ENCODE results near the gene GNB5. TPM values are rescaled to one million over a fixed set of nuclear protein-coding genes. Genes with fewer than 3 reads are reported as not detected.

The GNB5 gene
- total RNA-seq, 1 donor from 2014 or later, result 64.2 TPM

- intact Hi-C loops (cut with micrococcal nuclease), result loop anchor here (1.0 to 5.0 kb wide), 3 partner anchors 44 to 446 kb away; partner anchors contain the start of gene LYSMD2
- ChIA-PET POLR2A (interaction anchor here (0.6 to 1.2 kb wide), 3 partner anchors 43 to 195 kb away, joined by 3 to 4 read pairs (median 3); no protein-coding TSS in a partner anchor), CTCF (interaction anchor here (0.5 to 2.1 kb wide), 15 partner anchors 11 to 73 kb away, joined by 3 to 16 read pairs (median 4); no protein-coding TSS in a partner anchor)
- H3K36me3 Mint-ChIP-seq (ENCODE audit: low read depth), result peaks cover 5% of the 10 kb centered on the region
- H3K4me3 Mint-ChIP-seq, result peak overlapping the region; percentile 5
- H3K27ac Mint-ChIP-seq, result no peak overlapping the region
- H3K27me3 Mint-ChIP-seq, result no peaks in the 10 kb centered on the region
- DNase-seq, result no peak
- no peaks in the 10 kb centered on the region for H3K9me3 Mint-ChIP-seq
- ATAC-seq (ENCODE audit: low read depth), result no peak
- H3K4me1 Mint-ChIP-seq, result peaks cover 35% of the 10 kb centered on the region
- TF ChIP-seq CTCF (IDR thresholded peaks at IDR 0.05), result no peak
Observed at GRCh38 chr15:52183562-52184173, 7.5 kb downstream of the GNB5 start.

GRCh38 chr15:52181938-52182780, 9.0 kb downstream of the GNB5 start:
- no peak for ATAC-seq (ENCODE audit: low read depth)

GRCh38 chr15:52180851-52181450, 10.2 kb downstream of the GNB5 start:
- no peak for TF ChIP-seq CTCF (IDR thresholded peaks at IDR 0.05)
- Mint-ChIP-seq H3K4me1 (peaks cover 57% of the 10 kb centered on the region), H3K9me3 (no peaks in the 10 kb centered on the region), H3K27me3 (no peaks in the 10 kb centered on the region), H3K36me3 (ENCODE audit: low read depth) (peaks cover 12% of the 10 kb centered on the region), H3K27ac (peak overlapping the region; percentile 98), H3K4me3 (peak overlapping the region; percentile 95)
- ChIA-PET CTCF (interaction anchor here (1.9 kb wide), 1 partner anchor 52 kb away, joined by 4 read pairs; no protein-coding TSS in a partner anchor), POLR2A (interaction anchor here (1.0 to 6.1 kb wide), 14 partner anchors 10 to 210 kb away, joined by 3 to 198 read pairs (median 5); partner anchors contain the start of gene LEO1)
- ATAC-seq (ENCODE audit: low read depth), result no peak
- no peak for DNase-seq
- intact Hi-C loops (cut with micrococcal nuclease), result loop anchor here (2.0 to 5.0 kb wide), 3 partner anchors 162 to 498 kb away; partner anchors contain the start of genes ATOSA, LYSMD2 and MAPK6

More at GRCh38 chr15:52181938-52182780, 9.0 kb downstream of the GNB5 start:
- DNase-seq, result no peak
- CTCF ChIA-PET, result interaction anchor here (0.8 to 1.3 kb wide), 2 partner anchors 26 to 72 kb away, joined by 4 to 5 read pairs; no protein-coding TSS in a partner anchor
- POLR2A ChIA-PET, result interaction anchor here (0.6 to 6.1 kb wide), 4 partner anchors 11 to 51 kb away, joined by 3 to 198 read pairs (median 4); no protein-coding TSS in a partner anchor
- no peak overlapping the region for H3K4me3 Mint-ChIP-seq
- no peaks in the 10 kb centered on the region for H3K9me3 Mint-ChIP-seq
- peaks cover 5% of the 10 kb centered on the region for H3K36me3 Mint-ChIP-seq (ENCODE audit: low read depth)
- H3K27ac Mint-ChIP-seq, result peak overlapping the region; percentile 71
- intact Hi-C loops (cut with micrococcal nuclease), result loop anchor here (2.0 to 5.0 kb wide), 4 partner anchors 75 to 497 kb away; partner anchors contain the start of genes ATOSA, LYSMD2 and MAPK6
- no peaks in the 10 kb centered on the region for H3K27me3 Mint-ChIP-seq
- TF ChIP-seq CTCF (IDR thresholded peaks at IDR 0.05), result no peak
- H3K4me1 Mint-ChIP-seq, result peaks cover 48% of the 10 kb centered on the region

GRCh38 chr15:52180196-52180835, 10.9 kb downstream of the GNB5 start:
- DNase-seq, result peak; percentile 36
- H3K9me3 Mint-ChIP-seq, result no peaks in the 10 kb centered on the region
- ChIA-PET CTCF (interaction anchor here (1.3 to 2.7 kb wide), 4 partner anchors 28 to 52 kb away, joined by 4 to 12 read pairs (median 6); no protein-coding TSS in a partner anchor), POLR2A (interaction anchor here (1.0 to 6.1 kb wide), 21 partner anchors 9 to 443 kb away, joined by 3 to 198 read pairs (median 5); partner anchors contain the start of genes BCL2L10, LEO1, LYSMD2 and MYO5A)
- no peaks in the 10 kb centered on the region for H3K27me3 Mint-ChIP-seq
- peaks cover 58% of the 10 kb centered on the region for H3K4me1 Mint-ChIP-seq
- intact Hi-C loops (cut with micrococcal nuclease), result loop anchor here (2.0 to 5.0 kb wide), 3 partner anchors 162 to 498 kb away; partner anchors contain the start of genes ATOSA, LYSMD2 and MAPK6
- H3K27ac Mint-ChIP-seq, result peak overlapping the region; percentile 98
- peak; percentile 21 for ATAC-seq (ENCODE audit: low read depth)
- peak overlapping the region; percentile 95 for H3K4me3 Mint-ChIP-seq
- TF ChIP-seq CTCF (IDR thresholded peaks at IDR 0.05), result no peak
- peaks cover 12% of the 10 kb centered on the region for H3K36me3 Mint-ChIP-seq (ENCODE audit: low read depth)
